ENCODE results near the gene DKK2.

The DKK2 gene

DNA sequence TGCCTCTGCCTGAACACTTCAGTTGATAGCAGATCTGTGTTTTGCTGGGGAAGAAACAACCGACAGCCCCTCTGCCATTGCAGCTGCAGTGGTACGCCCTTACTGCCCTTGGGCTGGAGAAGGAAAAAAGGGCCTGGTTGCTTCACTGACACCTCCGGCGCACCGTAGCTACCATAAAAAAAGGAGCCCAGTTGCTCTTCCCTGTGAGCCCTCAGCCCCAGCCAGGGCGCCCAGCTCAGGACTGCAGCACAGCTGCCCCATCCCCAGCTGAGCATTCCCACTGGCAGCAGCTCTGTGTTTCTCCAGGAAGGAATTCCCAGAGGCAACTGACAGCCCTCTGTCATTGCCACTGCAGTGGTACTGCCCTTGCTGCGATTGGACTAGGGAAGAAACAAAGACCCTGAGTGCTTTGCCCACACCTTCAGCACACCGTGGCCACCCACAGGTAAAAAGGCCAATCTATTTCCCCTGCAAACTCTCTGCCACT is 142.7 kb downstream of the DKK2 start:
- Histone ChIP-seq H3K36me3 (no peaks in the 10 kb centered on the region), H3K4me1 (ENCODE audit: control insufficient read depth in 1 of 2, insufficient read depth in 1 of 2, low read depth in 1 of 2, low read length in 1 of 2) (no peaks in the 10 kb centered on the region), H3K27me3 (no peaks in the 10 kb centered on the region), H3K4me3 (ENCODE audit: low read depth in 1 of 2, low read length in 1 of 2) (no peak overlapping the region), H3K9me3 (no peaks in the 10 kb centered on the region), H3K27ac (no peak overlapping the region)
- TF ChIP-seq, protein P1, sequence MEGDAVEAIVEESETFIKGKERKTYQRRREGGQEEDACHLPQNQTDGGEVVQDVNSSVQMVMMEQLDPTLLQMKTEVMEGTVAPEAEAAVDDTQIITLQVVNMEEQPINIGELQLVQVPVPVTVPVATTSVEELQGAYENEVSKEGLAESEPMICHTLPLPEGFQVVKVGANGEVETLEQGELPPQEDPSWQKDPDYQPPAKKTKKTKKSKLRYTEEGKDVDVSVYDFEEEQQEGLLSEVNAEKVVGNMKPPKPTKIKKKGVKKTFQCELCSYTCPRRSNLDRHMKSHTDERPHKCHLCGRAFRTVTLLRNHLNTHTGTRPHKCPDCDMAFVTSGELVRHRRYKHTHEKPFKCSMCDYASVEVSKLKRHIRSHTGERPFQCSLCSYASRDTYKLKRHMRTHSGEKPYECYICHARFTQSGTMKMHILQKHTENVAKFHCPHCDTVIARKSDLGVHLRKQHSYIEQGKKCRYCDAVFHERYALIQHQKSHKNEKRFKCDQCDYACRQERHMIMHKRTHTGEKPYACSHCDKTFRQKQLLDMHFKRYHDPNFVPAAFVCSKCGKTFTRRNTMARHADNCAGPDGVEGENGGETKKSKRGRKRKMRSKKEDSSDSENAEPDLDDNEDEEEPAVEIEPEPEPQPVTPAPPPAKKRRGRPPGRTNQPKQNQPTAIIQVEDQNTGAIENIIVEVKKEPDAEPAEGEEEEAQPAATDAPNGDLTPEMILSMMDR (IDR thresholded peaks at IDR 0.05) = no peak

DNA sequence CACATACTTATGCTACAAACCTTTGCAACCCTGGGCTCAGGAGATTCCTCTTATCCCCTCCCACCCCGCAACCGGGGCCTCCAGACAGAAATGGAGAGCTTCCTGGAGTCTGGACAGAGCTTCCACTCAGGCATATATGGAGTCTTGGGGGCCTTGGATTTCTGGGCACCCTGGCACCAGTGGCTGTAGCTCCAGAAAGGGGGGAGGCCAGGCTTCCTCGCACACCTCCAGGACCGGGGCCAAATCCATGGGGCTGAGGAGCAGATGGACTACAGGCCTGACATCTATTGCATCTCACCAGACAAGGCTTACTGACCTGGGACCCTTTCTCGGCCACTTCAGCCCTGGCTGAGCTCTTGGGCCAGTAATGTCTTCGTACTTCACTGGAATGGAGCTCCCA is 143.3 kb downstream of the DKK2 start:
- Histone ChIP-seq H3K4me3 (ENCODE audit: low read depth in 1 of 2, low read length in 1 of 2) (no peak overlapping the region), H3K36me3 (no peaks in the 10 kb centered on the region), H3K27me3 (no peaks in the 10 kb centered on the region), H3K27ac (no peak overlapping the region), H3K9me3 (no peaks in the 10 kb centered on the region), H3K4me1 (ENCODE audit: control insufficient read depth in 1 of 2, insufficient read depth in 1 of 2, low read depth in 1 of 2, low read length in 1 of 2) (no peaks in the 10 kb centered on the region)
- TF ChIP-seq, protein P1 (IDR thresholded peaks at IDR 0.05) = no peak

DNA sequence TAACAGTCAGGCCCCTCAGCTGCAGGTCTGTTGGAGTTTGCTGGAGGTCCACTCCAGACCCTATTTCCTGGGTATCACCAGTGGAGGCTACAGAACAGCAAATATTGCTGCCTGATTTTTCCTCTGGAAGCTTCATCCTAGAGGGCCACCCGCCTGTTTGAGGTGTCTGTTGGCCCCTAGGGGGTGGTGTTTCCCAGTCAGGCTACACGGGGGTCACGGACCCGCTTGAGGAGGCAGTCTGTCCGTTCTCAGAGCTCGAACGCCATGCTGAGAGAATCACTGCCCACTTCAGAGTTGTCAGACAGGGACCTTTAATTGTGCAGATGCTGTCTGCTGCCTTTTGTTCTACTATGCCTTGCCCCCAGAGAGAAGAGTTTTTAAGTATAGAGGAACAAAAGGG is 160.8 kb downstream of the DKK2 start:
- Histone ChIP-seq H3K27me3 (no peaks in the 10 kb centered on the region), H3K27ac (no peak overlapping the region), H3K4me3 (ENCODE audit: low read depth in 1 of 2, low read length in 1 of 2) (no peak overlapping the region), H3K36me3 (no peaks in the 10 kb centered on the region), H3K9me3 (no peaks in the 10 kb centered on the region), H3K4me1 (ENCODE audit: control insufficient read depth in 1 of 2, insufficient read depth in 1 of 2, low read depth in 1 of 2, low read length in 1 of 2) (no peaks in the 10 kb centered on the region)
- TF ChIP-seq, protein P1 (IDR thresholded peaks at IDR 0.05) = no peak

Measured in neutrophil (primary cell).